Prostate gland (tissue), 2 donors: Measurements from ENCODE around the gene MASP1.

Experiments
- POLR2A ChIP-seq: fragments of 450-650 bp; IDR thresholded peaks from one replicate; pipeline ENCODE4 v1.6.1; 2016; ENCODE audit warnings: antibody characterized with exemption, mild to moderate bottlenecking
- POLR2AphosphoS5 ChIP-seq: sonication (generic); formaldehyde crosslinking; IDR thresholded peaks from one replicate; pipeline ENCODE4 v1.6.1; 2017; ENCODE audit warnings: antibody characterized with exemption
- TF ChIP-seq, protein P1 (sequence below), 4 experiments: fragments of 200-600 bp in 2 of 4; fragments of 450-650 bp in 2 of 4; sonication (generic) in 2 of 4; IDR thresholded peaks; 1 replicate in 3 of 4; 2 replicates in 1 of 4; pipeline ENCODE4 v1.5.1; 2016 to 2019; ENCODE audit warnings: antibody characterized with exemption in 4 of 4, mild to moderate bottlenecking in 2 of 4, moderate library complexity in 2 of 4

DNA sequence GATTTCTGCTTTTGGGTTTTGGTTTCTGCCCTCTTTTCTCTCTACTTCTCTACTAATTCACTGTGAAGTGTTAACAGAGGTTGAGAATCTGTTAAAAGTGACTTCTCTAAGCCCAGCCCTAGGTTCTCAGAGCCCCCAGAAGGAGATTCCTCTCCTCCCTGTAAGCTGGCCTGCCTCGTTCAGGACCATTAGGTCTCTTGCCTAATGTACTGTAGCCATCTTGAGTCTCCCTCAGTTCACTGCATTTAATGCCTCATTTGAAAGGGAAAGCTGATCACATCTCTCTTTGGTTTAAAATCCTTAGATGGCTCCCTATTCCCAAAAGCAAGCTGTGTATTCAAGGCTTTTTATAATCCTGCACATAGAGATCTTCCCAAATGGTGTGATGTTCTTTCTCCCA lies 77.9 kb downstream of the MASP1 start:
- TF ChIP-seq, protein P1, sequence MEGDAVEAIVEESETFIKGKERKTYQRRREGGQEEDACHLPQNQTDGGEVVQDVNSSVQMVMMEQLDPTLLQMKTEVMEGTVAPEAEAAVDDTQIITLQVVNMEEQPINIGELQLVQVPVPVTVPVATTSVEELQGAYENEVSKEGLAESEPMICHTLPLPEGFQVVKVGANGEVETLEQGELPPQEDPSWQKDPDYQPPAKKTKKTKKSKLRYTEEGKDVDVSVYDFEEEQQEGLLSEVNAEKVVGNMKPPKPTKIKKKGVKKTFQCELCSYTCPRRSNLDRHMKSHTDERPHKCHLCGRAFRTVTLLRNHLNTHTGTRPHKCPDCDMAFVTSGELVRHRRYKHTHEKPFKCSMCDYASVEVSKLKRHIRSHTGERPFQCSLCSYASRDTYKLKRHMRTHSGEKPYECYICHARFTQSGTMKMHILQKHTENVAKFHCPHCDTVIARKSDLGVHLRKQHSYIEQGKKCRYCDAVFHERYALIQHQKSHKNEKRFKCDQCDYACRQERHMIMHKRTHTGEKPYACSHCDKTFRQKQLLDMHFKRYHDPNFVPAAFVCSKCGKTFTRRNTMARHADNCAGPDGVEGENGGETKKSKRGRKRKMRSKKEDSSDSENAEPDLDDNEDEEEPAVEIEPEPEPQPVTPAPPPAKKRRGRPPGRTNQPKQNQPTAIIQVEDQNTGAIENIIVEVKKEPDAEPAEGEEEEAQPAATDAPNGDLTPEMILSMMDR (IDR thresholded peaks at IDR 0.05), result no peak
- TF ChIP-seq POLR2AphosphoS5 (no peak), POLR2A (no peak)
